Upper lobe of left lung (tissue), 6 donors: ENCODE measurements around the gene SBF2. TPM values are rescaled to one million over a fixed set of nuclear protein-coding genes. Genes with fewer than 3 reads are reported as not detected.

Source experiments
- ATAC-seq, 2 donors: fragments of 200-7000 bp; cut with Tn5 transposase; one replicate each; pipeline ENCODE4 v1.9.1; 2022; ENCODE audit warnings: mild to moderate bottlenecking in 2 of 2, moderate library complexity in 2 of 2; ENCODE audit not compliant: low FRiP score in 2 of 2
- DNase-seq, 2 donors: peaks; one replicate each; pipeline ENCODE4 v3.0.0-alpha.2; 2019 to 2020
- H3K27ac ChIP-seq, 4 donors: fragments of 200-600 bp; sonication (generic); one replicate each; pipeline ENCODE4 v1.5.1; 2016 to 2019
- H3K27me3 ChIP-seq, 4 donors: fragments of 200-600 bp; sonication (generic); one replicate each; pipeline ENCODE4 v1.5.1; 2017 to 2019
- H3K36me3 ChIP-seq, 4 donors: fragments of 200-600 bp; sonication (generic); one replicate each; pipeline ENCODE4 v1.5.1; 2016 to 2019
- H3K4me1 ChIP-seq, 4 donors: fragments of 200-600 bp; sonication (generic); one replicate each; pipeline ENCODE4 v1.5.1; 2018 to 2019
- H3K4me3 ChIP-seq, 4 donors: fragments of 200-600 bp; sonication (generic); one replicate each; pipeline ENCODE4 v1.5.1; 2017 to 2019; ENCODE audit warnings: mild to moderate bottlenecking in 2 of 4, moderate library complexity in 1 of 4
- H3K9me3 ChIP-seq, 4 donors: fragments of 200-600 bp; sonication (generic); one replicate each; pipeline ENCODE4 v1.5.1; 2018 to 2019
- CTCF ChIP-seq, 6 experiments: fragments of 450-650 bp in 4 of 6; fragments of 200-600 bp in 2 of 6; sonication (generic) in 2 of 6; IDR thresholded peaks; one replicate each; pipeline ENCODE4 v1.5.1; 2016 to 2019; ENCODE audit warnings: antibody characterized with exemption in 6 of 6
- EP300 ChIP-seq, 4 donors: sonication (generic); formaldehyde crosslinking; IDR thresholded peaks; one replicate each; pipeline ENCODE4 v1.5.1; 2017; ENCODE audit warnings: antibody characterized with exemption in 4 of 4, control low read depth in 2 of 4
- POLR2A ChIP-seq, 4 donors: fragments of 450-650 bp; IDR thresholded peaks; one replicate each; pipeline ENCODE4 v1.5.1; 2016 to 2017; ENCODE audit warnings: antibody characterized with exemption in 4 of 4, mild to moderate bottlenecking in 2 of 4
- POLR2AphosphoS5 ChIP-seq, 2 donors: sonication (generic); formaldehyde crosslinking; IDR thresholded peaks; one replicate each; pipeline ENCODE4 v1.5.1; 2017; ENCODE audit warnings: antibody characterized with exemption in 2 of 2
- WGBS, 2 donors: methylation state at CpG; one replicate each; pipeline ENCODE4 v1.1.5; 2017 to 2018; 5-methylcytosine and 5-hydroxymethylcytosine counted together
- total RNA-seq, 6 donors: library from RNA; depleted of rRNA in 4 of 6; stranded (reverse); fragments of >200 nt in 4 of 6; gene quantifications; one replicate each; pipeline versions ENCODE4 v1.1.0 to v1.2.1, GENCODE V29; 2016 to 2021
- donor health status: DM: no; HTN: no; CAD: no; lungs with moderate emphysema.
- donor health status: DM: no; HTN: yes; CAD: no; lungs with severe emphysema.

The SBF2 gene
- total RNA-seq, 6 donors from 2014 or later = 22.2 to 54.5 (median 41.2) TPM

GRCh38 chr11:10289765-10290380 lies 4.1 kb downstream of the SBF2 start:
- peaks cover 32 to 47% (median 43%) of the 10 kb centered on the region in 4 donors for H3K4me1 ChIP-seq
- no peaks in the 10 kb centered on the region for H3K9me3 ChIP-seq
- WGBS, 2 donors = 78 to 93% methylated on average over 5 to 10 of the region's 10 CpGs
- peaks cover 0 to 4% (median 0%) of the 10 kb centered on the region in 4 donors for H3K27me3 ChIP-seq
- peak overlapping the region in 1 of 4 donors; percentile 15 for H3K27ac ChIP-seq
- no peak overlapping the region for H3K4me3 ChIP-seq
- H3K36me3 ChIP-seq = peaks cover 0 to 3% (median 0%) of the 10 kb centered on the region in 4 donors
- peak in 1 of 2 donors; percentile 50 for DNase-seq
- TF ChIP-seq EP300 (IDR thresholded peaks at IDR 0.05) = no peak
- no peak for TF ChIP-seq POLR2A (IDR thresholded peaks at IDR 0.05)
- no peak for TF ChIP-seq CTCF (IDR thresholded peaks at IDR 0.05)
- no peak for TF ChIP-seq POLR2AphosphoS5 (IDR thresholded peaks at IDR 0.05)
- no peak for ATAC-seq

- H3K4me1 ChIP-seq = peaks cover 28 to 48% (median 42%) of the 10 kb centered on the region in 4 donors
These were observed 4.9 kb downstream of the SBF2 start for GRCh38 chr11:10288881-10289764.

GRCh38 chr11:10287766-10288715 lies 6.0 kb downstream of the SBF2 start:
- Histone ChIP-seq H3K4me1 (peaks cover 28 to 50% (median 39%) of the 10 kb centered on the region in 4 donors), H3K9me3 (no peaks in the 10 kb centered on the region), H3K27ac (no peak overlapping the region), H3K4me3 (no peak overlapping the region), H3K36me3 (peaks cover 0 to 3% (median 0%) of the 10 kb centered on the region in 4 donors), H3K27me3 (no peaks in the 10 kb centered on the region)
- ATAC-seq (peak in 1 of 2 donors; percentile 42), DNase-seq (peak in 1 of 2 donors; percentile 33)
- TF ChIP-seq EP300 (IDR thresholded peaks at IDR 0.05) (no peak), POLR2A (IDR thresholded peaks at IDR 0.05) (no peak), POLR2AphosphoS5 (IDR thresholded peaks at IDR 0.05) (no peak), CTCF (IDR thresholded peaks at IDR 0.05) (no peak)
- 74 to 91% methylated on average over 5 to 9 of the region's 9 CpGs for WGBS, 2 donors

More at GRCh38 chr11:10288881-10289764, 4.9 kb downstream of the SBF2 start:
- ATAC-seq (peak in 1 of 2 donors; percentile 41), DNase-seq (peak in 1 of 2 donors; percentile 56)
- H3K27ac ChIP-seq = no peak overlapping the region
- peaks cover 0 to 3% (median 0%) of the 10 kb centered on the region in 4 donors for H3K36me3 ChIP-seq
- no peak overlapping the region for H3K4me3 ChIP-seq
- H3K27me3 ChIP-seq = no peaks in the 10 kb centered on the region
- TF ChIP-seq POLR2A (IDR thresholded peaks at IDR 0.05) (no peak), CTCF (IDR thresholded peaks at IDR 0.05) (no peak)
- no peaks in the 10 kb centered on the region for H3K9me3 ChIP-seq
- whole genome bisulfite sequencing, 2 donors = 73 to 94% methylated on average over 5 to 18 of the region's 24 CpGs

GRCh38 chr11:10287140-10287539 lies 6.9 kb downstream of the SBF2 start:
- Histone ChIP-seq H3K4me1 (peaks cover 25 to 43% (median 31%) of the 10 kb centered on the region in 4 donors), H3K27me3 (no peaks in the 10 kb centered on the region), H3K9me3 (no peaks in the 10 kb centered on the region), H3K36me3 (peaks cover 0 to 3% (median 0%) of the 10 kb centered on the region in 4 donors), H3K27ac (no peak overlapping the region), H3K4me3 (no peak overlapping the region)
- ATAC-seq (no peak), DNase-seq (no peak)
- WGBS, 2 donors = 80 to 96% methylated on average over 3 of the region's 3 CpGs
- no peak for TF ChIP-seq POLR2A (IDR thresholded peaks at IDR 0.05)
- TF ChIP-seq CTCF (IDR thresholded peaks at IDR 0.05) = no peak
- no peak for TF ChIP-seq POLR2AphosphoS5 (IDR thresholded peaks at IDR 0.05)
- TF ChIP-seq EP300 (IDR thresholded peaks at IDR 0.05) = no peak
